ENCODE data around the gene EIF4EBP2. TPM values are rescaled to one million over a fixed set of nuclear protein-coding genes. Genes with fewer than 3 reads are reported as not detected.

Gene EIF4EBP2
- total and polyA plus RNA-seq, 12 donors, result 17.7 to 106 (median 70.1) TPM

DNA sequence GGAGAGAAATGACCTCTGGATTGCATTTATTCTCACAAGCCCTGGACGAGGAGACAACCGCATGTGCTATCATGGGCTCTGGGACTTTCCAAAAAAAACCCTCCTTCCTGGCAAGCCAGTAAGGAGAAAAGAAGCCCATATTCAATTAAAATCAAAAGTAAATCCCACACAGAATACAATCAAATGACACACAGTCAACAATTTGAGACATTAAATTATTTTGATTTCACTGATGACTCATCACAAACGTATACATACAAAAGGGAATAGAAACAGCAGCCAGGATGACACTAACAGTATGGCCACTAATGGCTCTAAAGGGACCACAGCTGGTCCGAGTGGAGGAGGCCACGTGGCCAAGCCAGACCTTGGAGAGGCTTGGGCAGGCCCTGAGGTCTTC, 46.4 kb upstream of the EIF4EBP2 start:
- no peak for TF ChIP-seq POLR2A (IDR thresholded peaks at IDR 0.05)
- TF ChIP-seq, protein P1, sequence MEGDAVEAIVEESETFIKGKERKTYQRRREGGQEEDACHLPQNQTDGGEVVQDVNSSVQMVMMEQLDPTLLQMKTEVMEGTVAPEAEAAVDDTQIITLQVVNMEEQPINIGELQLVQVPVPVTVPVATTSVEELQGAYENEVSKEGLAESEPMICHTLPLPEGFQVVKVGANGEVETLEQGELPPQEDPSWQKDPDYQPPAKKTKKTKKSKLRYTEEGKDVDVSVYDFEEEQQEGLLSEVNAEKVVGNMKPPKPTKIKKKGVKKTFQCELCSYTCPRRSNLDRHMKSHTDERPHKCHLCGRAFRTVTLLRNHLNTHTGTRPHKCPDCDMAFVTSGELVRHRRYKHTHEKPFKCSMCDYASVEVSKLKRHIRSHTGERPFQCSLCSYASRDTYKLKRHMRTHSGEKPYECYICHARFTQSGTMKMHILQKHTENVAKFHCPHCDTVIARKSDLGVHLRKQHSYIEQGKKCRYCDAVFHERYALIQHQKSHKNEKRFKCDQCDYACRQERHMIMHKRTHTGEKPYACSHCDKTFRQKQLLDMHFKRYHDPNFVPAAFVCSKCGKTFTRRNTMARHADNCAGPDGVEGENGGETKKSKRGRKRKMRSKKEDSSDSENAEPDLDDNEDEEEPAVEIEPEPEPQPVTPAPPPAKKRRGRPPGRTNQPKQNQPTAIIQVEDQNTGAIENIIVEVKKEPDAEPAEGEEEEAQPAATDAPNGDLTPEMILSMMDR (IDR thresholded peaks at IDR 0.05), result no peak
- H3K4me3 ChIP-seq, result no peak overlapping the region
- no peak for DNase-seq
- intact Hi-C loops (cut with DNase I), result no loop called here
- no peak overlapping the region for H3K27ac ChIP-seq
- WGBS, 4 donors, result 55 to 69% (median 56%) methylated on average over 5 of the region's 5 CpGs
- H3K9me3 ChIP-seq (replicated peaks in 1 of 3), result no peaks in the 10 kb centered on the region
- no peaks in the 10 kb centered on the region for H3K4me1 ChIP-seq (replicated peaks in 1 of 2)
- H3K36me3 ChIP-seq (replicated peaks in 1 of 2), result no peaks in the 10 kb centered on the region
- no peaks in the 10 kb centered on the region for H3K27me3 ChIP-seq

DNA sequence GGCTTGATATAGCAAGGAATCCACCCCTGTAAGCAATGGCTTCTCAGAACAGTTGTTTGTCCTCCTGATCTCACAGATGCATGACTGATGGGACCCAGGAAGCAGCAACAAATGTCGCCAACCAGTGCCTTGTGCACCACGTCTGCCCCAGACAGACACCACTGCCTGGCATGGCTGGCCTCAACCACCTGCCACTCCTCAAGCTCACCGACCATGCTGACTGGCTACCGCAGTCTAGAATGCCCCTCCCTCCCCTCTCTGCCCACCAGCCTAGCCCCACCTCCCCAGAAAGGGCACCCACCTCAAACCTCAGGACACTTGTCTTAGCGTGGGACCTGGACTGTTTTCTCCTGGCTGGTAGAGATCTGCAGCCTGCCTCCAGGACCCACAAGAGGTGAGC, 45.5 kb upstream of the EIF4EBP2 start:
- Histone ChIP-seq H3K36me3 (replicated peaks in 1 of 2) (no peaks in the 10 kb centered on the region), H3K9me3 (replicated peaks in 1 of 3) (no peaks in the 10 kb centered on the region), H3K27me3 (no peaks in the 10 kb centered on the region), H3K4me1 (replicated peaks in 1 of 2) (no peaks in the 10 kb centered on the region), H3K4me3 (no peak overlapping the region), H3K27ac (no peak overlapping the region)
- intact Hi-C loops (cut with DNase I), result no loop called here
- DNase-seq, result no peak
- WGBS, 4 donors, result 79 to 100% (median 90%) methylated on average over 2 to 5 of the region's 5 CpGs
- TF ChIP-seq POLR2A (IDR thresholded peaks at IDR 0.05), result no peak
- TF ChIP-seq, protein P1 (IDR thresholded peaks at IDR 0.05), result no peak

DNA sequence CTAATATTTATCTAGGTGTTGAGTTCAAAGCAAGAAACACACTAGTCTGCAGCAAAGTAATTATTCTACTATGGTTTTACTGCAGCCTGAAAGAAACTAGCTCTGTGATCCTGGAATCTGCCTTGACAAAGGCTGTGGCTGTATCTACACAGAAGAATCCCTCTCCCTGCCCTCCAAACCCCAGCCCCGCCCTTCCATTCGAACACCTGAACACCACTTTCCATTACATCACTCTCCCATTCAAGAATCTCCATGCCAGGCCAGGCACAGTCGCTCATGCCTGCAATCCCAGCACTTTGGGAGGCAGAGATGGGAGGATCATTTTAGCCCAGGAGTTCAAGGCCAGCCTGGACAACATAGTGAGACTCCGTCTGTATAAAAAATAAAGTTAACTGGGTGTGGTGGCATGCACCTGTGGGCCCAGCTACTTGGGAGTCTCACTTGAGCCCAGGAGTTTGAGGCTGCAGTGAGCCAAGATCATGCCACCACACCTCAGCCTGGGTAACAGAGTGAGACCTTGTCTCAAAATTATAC, 44.9 kb upstream of the EIF4EBP2 start:
- H3K4me1 ChIP-seq (replicated peaks in 1 of 2), result peaks cover 0 to 4% of the 10 kb centered on the region in 2 donors

DNA sequence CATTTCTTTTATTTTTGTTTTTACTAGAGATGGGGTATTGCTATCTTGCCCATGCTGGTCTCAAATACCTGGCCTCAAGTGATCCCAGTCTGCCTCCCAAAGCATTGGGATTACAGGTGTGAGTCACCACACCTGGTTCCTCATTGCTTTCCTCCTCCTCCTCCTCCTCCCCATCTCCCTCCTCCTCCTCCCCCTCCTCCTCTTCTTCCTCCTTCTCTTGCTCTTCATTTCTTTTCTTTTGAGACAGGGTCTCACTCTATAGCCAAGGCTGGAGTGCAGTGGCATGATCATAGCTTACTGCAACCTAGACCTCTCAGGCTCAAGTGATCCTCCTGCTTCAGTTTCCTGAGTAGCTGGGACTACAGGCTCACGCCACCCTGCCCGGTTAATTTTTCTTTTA, 43.7 kb upstream of the EIF4EBP2 start:
- H3K27me3 ChIP-seq, result no peaks in the 10 kb centered on the region
- no peaks in the 10 kb centered on the region for H3K36me3 ChIP-seq (replicated peaks in 1 of 2)
- 98 to 100% (median 99%) methylated on average over 2 of the region's 2 CpGs for WGBS, 4 donors
- DNase-seq, result no peak
- H3K4me3 ChIP-seq, result no peak overlapping the region
- TF ChIP-seq, protein P1 (IDR thresholded peaks at IDR 0.05), result no peak
- TF ChIP-seq POLR2A (IDR thresholded peaks at IDR 0.05), result no peak
- intact Hi-C loops (cut with DNase I), result loop anchor here (5.0 to 10.0 kb wide), 4 partner anchors 88 to 245 kb away; no protein-coding TSS in a partner anchor
- peaks cover 0 to 12% of the 10 kb centered on the region in 2 donors for H3K4me1 ChIP-seq (replicated peaks in 1 of 2)
- no peaks in the 10 kb centered on the region for H3K9me3 ChIP-seq (replicated peaks in 1 of 3)
- H3K27ac ChIP-seq, result no peak overlapping the region

More for the DNA sequence above, 44.9 kb upstream of the EIF4EBP2 start:
- H3K36me3 ChIP-seq (replicated peaks in 1 of 2), result no peaks in the 10 kb centered on the region
- no peak for DNase-seq
- WGBS, 4 donors, result 88 to 94% (median 93%) methylated on average over 3 to 4 of the region's 4 CpGs
- H3K27me3 ChIP-seq, result no peaks in the 10 kb centered on the region
- intact Hi-C loops (cut with DNase I), result no loop called here
- H3K4me3 ChIP-seq, result no peak overlapping the region
- H3K9me3 ChIP-seq (replicated peaks in 1 of 3), result no peaks in the 10 kb centered on the region
- no peak for TF ChIP-seq POLR2A (IDR thresholded peaks at IDR 0.05)
- TF ChIP-seq, protein P1 (IDR thresholded peaks at IDR 0.05), result no peak
- no peak overlapping the region for H3K27ac ChIP-seq

Measured in adrenal gland (tissue), 12 donors.